GM21526 (cell line): ENCODE results near the gene PTCSC3.

Source experiments
- ATAC-seq: cut with Tn5 transposase; IDR thresholded peaks from one replicate; pipeline ENCODE4 v1.9.1; 2021; ENCODE audit warnings: moderate library complexity; ENCODE audit not compliant: unreplicated experiment, low FRiP score

Gene PTCSC3

DNA sequence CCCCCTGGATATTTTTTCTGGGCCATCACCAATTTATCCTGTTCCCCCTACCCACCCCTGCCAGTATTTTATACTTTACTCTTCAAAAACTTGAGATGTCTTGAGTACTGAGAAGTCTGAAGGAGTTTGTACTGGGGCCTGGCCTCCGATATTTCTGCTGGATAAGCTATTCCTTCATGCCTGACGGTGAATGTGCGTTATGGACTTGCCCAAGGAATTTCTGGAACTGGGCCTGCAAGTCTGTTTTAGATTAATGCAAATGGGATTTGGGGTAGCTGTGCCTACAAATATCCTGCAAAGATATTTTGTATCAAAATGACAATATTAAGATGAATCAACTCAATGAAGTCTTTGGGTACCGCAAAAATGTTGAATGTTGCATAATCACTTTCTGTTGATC, at the start of gene PTCSC3:
Gene PTCSC3, minus strand, starts transcription at position 199 of the 400 bp plus-strand sequence.
- no peak for ATAC-seq

- no peak for ATAC-seq
Measured at GRCh38 chr14:36226164-36226563, 49.6 kb upstream of the PTCSC3 start.

DNA sequence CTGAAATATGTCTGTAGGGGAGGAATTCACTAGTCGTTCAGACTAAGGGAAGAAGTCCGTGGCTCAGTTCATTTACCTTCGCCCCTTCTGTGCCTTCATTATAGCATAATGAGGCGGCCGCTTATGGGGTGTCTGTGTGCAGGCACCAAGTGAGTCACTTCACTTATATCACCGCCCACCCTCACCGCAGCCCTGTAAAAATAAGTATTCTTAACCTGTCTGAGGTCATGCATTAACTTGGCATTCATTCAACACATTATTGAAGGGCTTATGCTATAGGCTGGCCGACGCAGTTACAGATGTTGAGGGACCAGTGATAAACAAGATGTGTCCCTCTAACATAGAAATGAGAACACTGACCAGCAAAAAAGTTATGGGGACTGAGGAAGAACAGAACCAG, 47.7 kb upstream of the PTCSC3 start:
- no peak for ATAC-seq

- ATAC-seq = no peak
Measured at GRCh38 chr14:36223558-36223957, 47.0 kb upstream of the PTCSC3 start.

- ATAC-seq = no peak
Measured at GRCh38 chr14:36222952-36223468, 46.5 kb upstream of the PTCSC3 start.

DNA sequence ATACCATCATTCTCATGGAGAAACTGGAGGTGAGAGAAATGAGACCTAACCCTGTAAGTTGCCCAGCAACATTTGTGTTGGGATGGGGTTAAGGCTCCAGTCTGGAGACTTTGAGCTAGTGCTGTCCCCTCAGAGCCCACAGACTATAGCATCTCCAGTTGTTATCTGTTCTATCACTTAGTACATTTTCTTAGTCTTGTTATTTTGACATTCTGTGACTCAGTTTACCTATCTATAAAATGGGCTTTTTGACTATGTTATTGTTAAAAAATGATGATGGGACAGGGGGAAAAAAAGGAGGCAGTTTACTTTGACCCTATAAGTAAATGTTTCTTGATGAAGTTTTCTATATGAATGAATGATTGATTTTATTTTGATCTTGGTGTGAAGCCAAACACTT, 45.8 kb upstream of the PTCSC3 start:
- no peak for ATAC-seq

GRCh38 chr14:36221112-36221511, 44.6 kb upstream of the PTCSC3 start:
- ATAC-seq = no peak

DNA sequence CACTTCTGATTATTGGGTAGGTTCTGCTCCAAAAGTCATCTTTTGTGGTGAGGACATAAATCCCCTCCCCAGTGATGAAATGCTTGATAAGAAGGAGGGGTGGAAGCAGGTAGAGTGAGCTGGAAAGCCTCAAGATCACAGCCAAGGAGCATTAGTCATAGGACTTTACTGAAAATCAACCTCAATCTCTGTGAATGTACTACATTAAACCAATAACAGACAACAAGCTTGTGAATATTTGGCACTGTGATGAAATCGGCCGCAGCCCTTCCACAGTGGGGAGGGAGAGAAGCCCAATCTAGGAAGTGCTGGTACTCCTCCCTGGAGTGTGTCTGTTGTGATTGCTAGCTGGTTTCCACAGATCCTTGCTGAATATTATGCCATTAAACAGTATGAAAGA, 41.2 kb upstream of the PTCSC3 start:
- ATAC-seq = no peak

DNA sequence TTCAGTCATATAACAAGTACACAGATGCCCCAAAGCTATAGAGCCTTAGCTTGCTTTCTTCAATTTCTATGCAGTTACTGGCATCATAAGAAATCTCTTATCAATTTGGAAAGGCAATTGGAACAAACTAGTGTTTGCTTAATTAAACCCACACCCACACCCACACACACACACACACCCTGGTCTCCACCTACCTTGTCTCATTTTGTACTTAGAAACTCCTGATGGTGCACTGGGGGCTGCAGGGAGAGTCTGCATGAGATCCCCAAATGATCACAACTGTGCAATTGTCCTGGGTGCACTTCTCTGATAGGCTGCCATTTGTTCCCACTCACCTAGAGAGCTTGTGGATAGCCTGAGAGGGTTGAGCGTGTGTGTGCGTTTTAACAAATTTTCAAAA, 40.5 kb upstream of the PTCSC3 start:
- ATAC-seq = no peak

- no peak for ATAC-seq
Measured at GRCh38 chr14:36215217-36215598, 38.7 kb upstream of the PTCSC3 start.

DNA sequence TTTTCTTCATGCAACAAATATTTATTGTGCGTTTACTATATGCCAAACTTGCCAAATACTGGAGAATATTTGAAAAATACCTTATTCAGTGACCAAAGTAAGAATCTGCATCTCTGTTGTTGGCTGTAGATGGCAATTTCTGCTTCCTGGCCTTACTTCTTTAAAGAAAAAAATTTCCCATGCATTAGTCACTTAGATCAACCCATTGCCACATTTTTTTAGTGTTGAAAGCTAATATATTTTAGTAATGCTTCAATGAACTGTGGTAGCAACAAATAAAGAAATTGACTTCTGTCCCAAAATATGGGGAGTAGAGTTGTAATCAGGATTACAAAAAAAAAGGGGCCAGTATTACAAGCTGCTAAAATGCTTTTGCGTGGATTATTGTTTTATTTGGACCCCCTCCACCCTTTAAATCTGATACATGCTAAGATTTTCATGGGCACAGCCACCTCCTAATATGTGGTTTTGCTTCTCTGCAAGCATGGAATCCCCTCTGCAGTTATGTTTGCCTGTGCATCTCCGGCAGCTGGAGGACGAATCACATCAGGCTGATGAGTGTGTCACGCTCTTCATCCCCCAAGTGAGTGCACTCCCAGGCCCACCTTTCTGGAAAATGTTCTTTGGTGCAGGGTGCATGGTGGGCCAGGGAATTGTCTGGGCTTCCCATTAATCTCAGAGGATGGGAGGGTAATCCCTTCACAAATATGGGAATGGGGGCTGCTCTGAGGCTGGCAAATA, 38.1 kb upstream of the PTCSC3 start:
- ATAC-seq = no peak

DNA sequence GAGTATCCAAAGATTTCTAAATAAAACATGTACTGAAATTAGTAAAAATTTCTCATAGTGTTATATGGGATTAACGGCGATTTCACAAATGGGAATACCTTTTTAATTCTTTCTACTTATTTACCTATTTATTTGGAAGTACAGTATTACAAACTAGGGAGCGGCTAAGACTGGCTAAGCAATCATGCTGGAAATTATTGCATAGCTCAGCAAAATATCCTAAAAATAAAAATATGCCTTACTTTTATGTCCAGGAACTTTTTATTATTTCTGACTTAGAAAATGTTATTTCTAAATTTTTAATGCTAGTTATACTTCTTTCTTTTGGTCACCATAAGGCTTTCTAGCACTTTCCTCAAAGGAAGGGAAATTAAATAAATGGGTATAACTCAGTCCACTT, 36.5 kb upstream of the PTCSC3 start:
- no peak for ATAC-seq

- ATAC-seq = no peak
Measured at GRCh38 chr14:36212577-36212976, 36.1 kb upstream of the PTCSC3 start.

GRCh38 chr14:36208690-36209278, 32.3 kb upstream of the PTCSC3 start:
- ATAC-seq = no peak

- no peak for ATAC-seq
Measured at GRCh38 chr14:36207500-36207899, 31.0 kb upstream of the PTCSC3 start.

DNA sequence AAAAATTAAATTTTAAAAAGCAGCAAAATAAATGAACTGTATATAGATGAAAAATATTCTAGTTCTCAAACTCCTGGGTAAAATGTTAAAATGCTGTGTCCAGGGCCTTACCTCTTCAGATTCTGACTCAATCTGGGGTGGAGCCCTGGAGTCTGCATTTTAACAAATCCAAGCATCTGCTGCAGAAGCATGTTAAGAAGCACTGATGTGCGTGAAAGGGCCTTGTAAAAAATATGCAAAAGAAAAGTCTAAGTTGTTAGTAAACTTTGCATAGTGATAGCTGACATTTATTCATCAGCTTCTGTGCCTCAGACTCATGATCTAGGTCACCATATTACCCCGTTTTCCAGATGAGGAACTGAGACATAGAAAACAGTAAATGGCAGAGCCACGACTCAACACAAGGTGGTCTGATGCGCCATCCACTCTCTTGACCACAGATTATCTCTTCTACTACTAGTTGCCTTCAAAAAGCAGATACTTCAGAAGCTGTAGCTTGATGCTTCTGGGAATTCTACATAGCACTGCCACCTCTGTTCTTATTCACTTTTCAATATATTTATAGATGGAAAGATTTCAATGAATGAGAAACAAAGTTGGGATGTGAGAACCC, 28.0 kb upstream of the PTCSC3 start:
- no peak for ATAC-seq

- no peak for ATAC-seq
Measured at GRCh38 chr14:36198378-36198777, 21.9 kb upstream of the PTCSC3 start.

GRCh38 chr14:36194663-36195062, 18.1 kb upstream of the PTCSC3 start:
- no peak for ATAC-seq

- ATAC-seq = no peak
Measured at GRCh38 chr14:36192530-36192929, 16.0 kb upstream of the PTCSC3 start.

DNA sequence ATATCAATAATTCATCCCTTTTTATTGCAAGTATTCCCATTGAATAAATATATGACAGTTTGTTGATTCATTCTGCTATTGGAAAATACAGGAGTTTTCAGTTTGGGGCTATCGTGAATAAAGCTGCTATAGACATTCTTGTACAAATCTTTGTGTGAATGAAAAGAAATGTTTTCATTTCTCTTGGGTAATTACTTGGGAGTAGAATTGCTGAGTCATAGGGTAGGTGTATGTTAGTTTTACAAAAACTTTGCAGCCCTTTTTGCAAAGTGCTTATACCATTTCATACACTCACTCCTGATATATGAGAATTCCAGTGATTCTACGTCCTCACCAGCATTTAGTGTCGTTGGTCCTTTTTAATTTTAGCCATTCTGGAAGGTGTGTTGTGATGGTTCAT, 6.9 kb upstream of the PTCSC3 start:
- ATAC-seq = no peak

- no peak for ATAC-seq
Measured at GRCh38 chr14:36181417-36181816, 4.9 kb upstream of the PTCSC3 start.

DNA sequence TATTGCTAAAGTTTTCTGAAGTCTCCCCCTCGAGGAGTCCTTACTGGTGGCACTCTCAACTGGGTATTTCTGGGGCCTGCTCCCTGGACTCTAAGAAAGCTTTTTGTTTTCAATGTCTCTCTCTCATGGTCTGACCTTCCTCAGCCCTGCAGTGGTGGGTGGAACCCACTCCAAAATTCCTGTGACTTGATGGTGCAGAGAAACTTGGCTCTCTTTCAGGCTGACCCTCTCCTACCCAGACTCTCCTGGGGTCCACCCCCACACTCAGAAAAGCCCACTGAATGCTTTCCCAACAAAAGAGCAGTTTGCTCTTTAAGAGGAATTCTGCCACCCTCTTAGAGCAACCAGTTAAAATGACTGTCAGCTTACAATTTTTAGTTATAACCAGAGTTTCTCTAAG, 967 bp upstream of the PTCSC3 start:
- no peak for ATAC-seq
